CD4-positive, alpha-beta T cell treated with Interleukin-21 for 1 hour (primary cell): ENCODE data around the gene PAM.
"Not testable (repeated sequence)": the region's sequence is repeated elsewhere in the genome, so short reads cannot be mapped to it uniquely, and the experiment has no call there.

Experiments used
- DNase-seq: peaks from one replicate; pipeline ENCODE4 v3.0.0-alpha.2; 2020

The PAM gene

GRCh38 chr5:102903074-102903871 lies 148.2 kb downstream of the PAM start:
- no peak for DNase-seq

GRCh38 chr5:102905056-102905455 lies 150.0 kb downstream of the PAM start:
- DNase-seq = no peak

GRCh38 chr5:102907099-102907498 lies 152.0 kb downstream of the PAM start:
- not testable (repeated sequence) for DNase-seq

DNA sequence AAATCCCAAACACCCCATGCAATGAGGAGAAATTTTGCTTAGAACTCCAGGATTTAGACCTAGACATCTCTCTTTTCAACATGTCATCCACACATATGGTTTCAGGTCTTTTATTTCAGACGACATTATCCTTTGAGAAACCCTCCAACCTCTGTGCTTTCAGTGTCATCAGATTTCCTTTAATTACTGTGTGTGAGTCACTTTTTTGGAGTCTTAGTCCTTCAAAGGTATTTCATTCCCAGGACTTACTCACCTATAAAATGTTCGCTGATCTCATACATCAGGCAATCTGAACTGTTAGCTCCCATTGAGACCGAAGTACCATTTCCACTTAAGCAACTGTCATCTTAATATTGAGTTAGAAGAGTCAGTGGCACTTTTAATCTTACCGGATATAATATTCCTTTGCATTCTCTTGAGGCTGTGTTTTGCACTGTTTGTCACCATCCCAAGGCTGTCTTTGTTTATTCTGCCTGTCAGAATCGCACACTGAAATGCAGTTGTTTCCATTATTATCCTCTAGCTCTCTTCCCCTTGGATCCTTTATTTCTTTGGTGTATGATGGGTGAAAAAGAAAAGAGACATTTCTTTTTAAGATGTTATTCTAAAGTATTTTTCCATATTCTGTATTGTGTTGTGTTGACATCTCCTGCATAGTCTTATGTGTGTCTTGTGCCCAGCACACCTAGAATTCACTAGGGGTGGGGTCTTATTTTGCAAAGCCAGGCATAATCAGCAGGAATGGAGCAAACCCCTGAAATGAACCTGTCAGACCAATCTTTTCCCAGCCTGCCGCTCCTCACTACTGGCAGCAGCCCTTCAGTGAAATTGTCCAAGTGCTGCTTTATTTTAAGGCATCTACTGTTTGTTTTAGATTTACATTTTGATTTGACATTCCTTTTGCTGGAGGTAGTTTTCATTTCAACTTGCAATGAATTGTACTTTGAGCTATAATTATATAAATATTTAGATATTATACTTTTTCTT lies 155.4 kb downstream of the PAM start:
- no peak for DNase-seq

- no peak for DNase-seq
Observed at GRCh38 chr5:102911973-102912372, 156.9 kb downstream of the PAM start.

DNA sequence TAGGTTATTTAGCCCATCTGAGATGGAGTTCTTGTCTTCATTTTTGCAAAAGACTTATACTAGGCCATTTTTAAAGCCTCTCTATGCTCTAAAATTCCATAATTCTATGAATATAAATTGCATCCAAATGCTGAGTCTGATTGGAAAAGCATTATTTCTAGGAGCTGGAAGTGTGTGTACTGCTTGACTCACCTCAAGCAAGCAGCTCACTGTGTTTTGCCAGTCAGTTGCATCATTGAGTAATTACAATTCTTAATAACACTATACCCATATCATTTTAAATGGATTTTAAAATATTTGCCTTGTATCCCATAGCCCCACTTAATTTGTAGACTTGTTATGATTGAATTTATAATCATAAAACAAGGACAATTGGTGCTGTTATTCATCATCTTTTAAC lies 161.0 kb downstream of the PAM start:
- DNase-seq = no peak

GRCh38 chr5:102918986-102919610 lies 164.0 kb downstream of the PAM start:
- no peak for DNase-seq

GRCh38 chr5:102920762-102921161 lies 165.7 kb downstream of the PAM start:
- no peak for DNase-seq

DNA sequence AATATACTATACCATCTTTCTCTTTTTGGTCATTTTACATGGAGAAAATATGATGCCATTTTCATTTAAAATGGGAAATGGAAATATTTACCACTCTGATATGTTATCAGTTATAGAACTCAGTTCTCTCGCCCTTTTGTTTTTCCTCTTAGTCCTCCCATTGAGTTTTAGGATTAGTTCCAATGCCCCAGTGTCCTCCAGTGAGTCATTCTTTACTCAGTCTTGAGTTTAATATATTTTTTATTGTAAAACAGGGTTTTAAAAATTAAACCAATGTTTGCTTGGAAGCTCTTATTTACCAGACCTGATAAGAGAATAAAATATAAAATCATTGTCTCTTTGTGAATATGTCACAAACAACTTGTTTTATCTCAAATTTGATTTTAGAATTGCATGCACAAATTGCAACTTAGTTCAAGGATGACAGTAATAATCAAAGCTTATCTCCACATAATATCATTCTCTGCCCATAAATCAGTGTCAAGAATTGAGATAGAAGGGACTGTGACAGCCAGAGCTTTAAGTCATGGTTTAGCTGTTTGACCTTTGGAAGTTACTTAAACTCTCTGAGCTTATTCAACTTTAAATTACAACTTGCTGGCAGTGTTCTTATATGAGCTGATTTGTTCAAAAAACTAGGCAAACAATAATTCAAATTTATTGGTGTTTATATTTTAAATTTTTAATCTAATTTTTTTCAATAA lies 166.4 kb downstream of the PAM start:
- no peak for DNase-seq

DNA sequence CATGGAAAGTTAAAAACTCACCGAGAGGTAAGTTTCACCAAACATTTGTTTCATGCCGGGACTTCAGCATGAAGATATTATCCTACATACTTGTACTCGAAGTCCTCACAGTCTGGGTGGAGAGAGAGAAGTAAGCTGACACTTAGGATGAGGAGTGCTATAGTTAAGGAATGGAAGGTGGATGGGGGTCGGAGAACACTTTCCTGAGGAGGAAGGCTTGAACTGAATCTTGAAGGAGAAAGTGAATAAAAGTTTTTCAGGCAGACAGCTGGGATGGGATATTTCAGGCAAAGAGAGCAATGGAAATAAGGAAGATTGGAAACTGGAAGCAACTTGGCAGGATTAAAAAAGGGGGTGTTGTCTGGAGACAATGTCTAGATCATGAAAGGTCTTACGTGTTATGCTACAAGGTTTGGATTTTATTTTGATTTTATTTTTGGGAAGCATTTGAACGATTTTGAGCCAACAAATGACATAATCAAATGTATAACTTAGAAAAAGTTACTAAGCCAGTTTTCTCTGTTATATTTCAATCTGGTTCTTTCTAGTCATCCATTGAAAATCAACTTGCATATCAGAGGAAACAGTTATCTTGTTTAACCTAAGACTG lies 167.1 kb downstream of the PAM start:
- DNase-seq = no peak

DNA sequence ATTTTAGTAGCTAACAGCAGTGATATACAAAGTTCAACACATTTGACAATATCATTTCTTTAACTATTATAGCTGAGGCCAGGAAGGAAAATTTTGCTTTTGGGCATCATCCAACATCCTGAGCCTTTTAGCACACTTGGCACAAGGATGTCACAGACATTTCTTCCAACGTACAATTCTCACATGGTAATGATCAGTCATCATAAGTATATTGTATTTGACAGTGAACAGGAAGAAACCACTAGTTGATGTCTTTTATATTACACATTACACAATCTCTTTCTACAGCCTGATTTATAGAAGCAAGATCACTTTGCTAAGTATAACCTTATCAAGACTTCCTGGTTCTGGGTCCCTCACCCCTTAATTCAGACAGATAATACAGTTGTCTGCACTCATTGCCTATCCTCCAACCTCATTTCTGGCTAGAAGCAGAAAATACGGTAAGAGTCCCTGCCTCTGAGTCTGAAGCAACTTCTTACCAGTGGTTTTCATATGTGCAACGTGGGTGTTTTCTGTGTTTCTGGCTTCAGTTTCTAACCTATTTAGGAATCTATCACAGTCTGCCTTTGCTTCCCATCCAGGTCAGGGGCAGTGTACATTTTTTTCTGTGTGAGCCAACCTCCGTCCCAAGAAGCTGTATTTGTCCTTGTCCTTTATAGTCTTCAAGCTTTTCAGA lies 167.8 kb downstream of the PAM start:
- DNase-seq = no peak

GRCh38 chr5:102924963-102925362 lies 169.9 kb downstream of the PAM start:
- no peak for DNase-seq

- no peak for DNase-seq
Observed at GRCh38 chr5:102927007-102927406, 171.9 kb downstream of the PAM start.

GRCh38 chr5:102930244-102930643 lies 175.1 kb downstream of the PAM start:
- no peak for DNase-seq

GRCh38 chr5:102931085-102931725 lies 176.1 kb downstream of the PAM start:
- no peak for DNase-seq

- DNase-seq = no peak
Observed at GRCh38 chr5:102932781-102933180, 177.7 kb downstream of the PAM start.

- DNase-seq = no peak
Observed at GRCh38 chr5:102933316-102933715, 178.2 kb downstream of the PAM start.

- no peak for DNase-seq
Observed at GRCh38 chr5:102933721-102934459, 178.8 kb downstream of the PAM start.

DNA sequence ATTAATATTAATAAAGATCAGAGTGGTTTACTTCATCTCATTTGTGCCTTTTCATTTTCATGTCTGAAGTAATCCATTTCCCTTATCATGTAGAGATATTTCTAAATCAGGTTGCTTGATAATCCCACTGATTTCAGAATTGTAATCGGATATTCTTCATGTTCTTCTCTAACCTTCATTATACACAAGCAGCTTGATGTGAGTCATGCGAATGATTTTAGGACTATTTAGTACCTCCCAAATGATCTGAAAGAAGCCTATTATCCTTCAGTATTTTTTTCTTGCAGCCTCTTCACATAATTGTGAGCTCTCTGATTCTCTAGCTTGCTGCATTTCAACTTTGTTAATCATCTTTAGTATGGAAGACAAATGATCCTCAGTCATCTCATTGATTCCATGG lies 182.8 kb downstream of the PAM start:
- DNase-seq = no peak

- DNase-seq = no peak
Observed at GRCh38 chr5:102941111-102941510, 186.0 kb downstream of the PAM start.
